LNCAP (cell line): ENCODE data around the gene ST8SIA6.

Source experiments
- TF ChIP-seq, protein P1 (sequence below): fragments of 450-650 bp; IDR thresholded peaks from 2 replicates; pipeline ENCODE4 v1.5.1; 2017; ENCODE audit warnings: mild to moderate bottlenecking

The ST8SIA6 gene

DNA sequence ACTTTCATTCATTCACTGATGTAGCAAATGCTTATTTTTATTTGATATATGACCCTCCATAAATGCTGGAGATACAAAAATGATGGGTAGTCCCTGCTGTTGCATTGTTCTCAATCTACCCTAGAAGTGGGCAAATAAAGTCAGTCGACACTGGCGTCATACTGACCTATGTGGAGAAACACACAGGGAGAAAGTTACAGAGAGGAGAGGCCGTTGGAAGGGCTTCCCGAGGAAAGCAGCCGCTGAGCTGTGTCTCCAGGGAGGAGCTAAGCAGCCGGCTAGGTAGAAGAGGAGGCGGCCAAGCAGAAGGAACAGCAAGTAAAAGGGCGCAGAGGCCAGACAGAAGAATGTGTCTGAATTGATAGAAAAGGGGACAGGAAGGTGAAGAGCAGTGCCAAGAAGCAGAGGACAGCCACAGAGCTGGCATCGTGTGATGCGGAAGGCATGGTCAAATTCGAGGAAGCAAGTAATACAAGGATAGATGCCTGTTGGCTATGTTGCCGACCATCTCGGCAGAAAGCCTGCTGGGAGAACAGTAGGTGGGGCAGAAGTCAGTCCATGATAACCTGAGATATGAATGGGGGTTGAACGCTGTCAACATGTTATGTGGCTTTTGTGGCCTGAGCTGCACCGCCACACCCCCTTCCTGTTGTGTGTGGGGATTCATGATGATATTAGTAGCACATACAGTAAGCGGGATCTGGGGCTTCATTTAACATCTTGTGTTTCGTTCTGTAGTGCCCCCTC, 25.9 kb downstream of the ST8SIA6 start:
- TF ChIP-seq, protein P1, sequence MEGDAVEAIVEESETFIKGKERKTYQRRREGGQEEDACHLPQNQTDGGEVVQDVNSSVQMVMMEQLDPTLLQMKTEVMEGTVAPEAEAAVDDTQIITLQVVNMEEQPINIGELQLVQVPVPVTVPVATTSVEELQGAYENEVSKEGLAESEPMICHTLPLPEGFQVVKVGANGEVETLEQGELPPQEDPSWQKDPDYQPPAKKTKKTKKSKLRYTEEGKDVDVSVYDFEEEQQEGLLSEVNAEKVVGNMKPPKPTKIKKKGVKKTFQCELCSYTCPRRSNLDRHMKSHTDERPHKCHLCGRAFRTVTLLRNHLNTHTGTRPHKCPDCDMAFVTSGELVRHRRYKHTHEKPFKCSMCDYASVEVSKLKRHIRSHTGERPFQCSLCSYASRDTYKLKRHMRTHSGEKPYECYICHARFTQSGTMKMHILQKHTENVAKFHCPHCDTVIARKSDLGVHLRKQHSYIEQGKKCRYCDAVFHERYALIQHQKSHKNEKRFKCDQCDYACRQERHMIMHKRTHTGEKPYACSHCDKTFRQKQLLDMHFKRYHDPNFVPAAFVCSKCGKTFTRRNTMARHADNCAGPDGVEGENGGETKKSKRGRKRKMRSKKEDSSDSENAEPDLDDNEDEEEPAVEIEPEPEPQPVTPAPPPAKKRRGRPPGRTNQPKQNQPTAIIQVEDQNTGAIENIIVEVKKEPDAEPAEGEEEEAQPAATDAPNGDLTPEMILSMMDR, result no peak

DNA sequence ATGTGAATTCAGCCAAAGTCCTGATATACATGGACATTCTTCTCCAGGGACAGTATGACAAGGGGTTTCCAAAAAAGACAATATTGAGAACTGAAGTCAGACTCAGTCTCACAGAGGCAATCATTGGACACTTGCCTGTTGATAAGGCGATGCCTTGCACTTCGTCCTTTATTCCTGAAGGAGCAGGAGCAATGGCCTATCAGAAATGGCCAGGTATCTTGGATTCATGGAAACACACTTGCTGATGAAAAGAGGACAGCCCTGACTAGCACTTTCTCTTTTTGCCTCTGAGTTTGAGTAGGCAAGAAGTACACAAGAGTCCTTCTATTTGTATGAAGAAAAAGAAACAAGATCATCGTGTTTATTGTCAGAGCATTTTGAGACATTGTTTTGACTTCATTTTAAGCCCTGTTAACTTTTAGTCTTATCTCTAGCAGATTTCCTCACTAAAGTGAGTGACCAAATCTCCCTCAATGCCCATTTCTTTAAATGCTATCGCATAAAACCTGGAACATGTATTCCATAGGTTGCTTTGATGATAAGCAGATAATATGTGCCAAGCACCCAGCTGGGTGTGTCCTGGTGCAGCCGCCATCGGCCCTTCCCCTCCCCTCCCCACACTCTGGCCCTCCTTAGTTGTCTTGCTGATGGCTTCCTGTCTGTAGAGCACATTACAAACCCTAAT, 26.6 kb downstream of the ST8SIA6 start:
- TF ChIP-seq, protein P1, result no peak

DNA sequence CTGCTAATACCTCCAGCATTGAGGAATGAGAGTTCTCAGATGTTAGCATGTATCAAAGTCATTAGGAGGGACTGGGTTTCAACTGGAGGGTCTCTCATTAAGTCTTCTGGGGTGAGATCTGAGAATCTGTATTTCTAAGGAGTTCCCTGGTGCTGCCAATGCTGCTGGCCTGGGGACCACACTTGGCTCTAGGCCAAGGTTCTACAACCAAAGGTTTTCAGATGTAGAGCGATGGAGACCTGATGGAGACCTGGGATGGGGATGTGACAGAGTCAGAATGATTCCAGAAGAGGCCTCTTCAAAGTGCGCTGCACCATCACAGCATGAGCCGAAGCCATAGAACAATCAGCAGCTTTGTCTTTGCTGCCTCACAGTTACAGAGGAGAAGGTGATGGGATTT, 27.2 kb downstream of the ST8SIA6 start:
- TF ChIP-seq, protein P1, result no peak

DNA sequence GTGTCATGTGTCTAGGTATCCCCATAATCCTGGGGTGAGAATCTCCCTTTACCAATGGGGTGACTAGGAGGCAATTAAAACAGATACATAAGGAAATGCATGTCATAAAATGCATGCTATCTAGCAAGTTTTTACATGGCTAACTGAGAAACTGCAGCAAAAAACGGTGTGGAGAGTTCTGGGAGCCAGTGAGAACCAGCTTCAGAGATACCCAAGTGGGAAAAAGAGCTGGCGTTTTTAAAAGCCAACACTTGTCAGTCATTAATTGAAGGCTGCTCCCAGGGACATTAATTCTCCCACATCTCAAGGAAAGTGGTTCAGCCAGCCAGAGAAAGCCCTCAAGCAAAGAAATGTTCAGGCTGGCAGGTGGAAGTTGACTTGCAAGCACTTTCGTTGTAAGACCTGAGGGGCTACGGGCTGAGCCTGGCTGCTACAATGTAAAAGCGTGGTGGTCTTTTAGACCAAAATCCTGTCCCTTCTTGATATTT, 28.1 kb downstream of the ST8SIA6 start:
- TF ChIP-seq, protein P1, result no peak

DNA sequence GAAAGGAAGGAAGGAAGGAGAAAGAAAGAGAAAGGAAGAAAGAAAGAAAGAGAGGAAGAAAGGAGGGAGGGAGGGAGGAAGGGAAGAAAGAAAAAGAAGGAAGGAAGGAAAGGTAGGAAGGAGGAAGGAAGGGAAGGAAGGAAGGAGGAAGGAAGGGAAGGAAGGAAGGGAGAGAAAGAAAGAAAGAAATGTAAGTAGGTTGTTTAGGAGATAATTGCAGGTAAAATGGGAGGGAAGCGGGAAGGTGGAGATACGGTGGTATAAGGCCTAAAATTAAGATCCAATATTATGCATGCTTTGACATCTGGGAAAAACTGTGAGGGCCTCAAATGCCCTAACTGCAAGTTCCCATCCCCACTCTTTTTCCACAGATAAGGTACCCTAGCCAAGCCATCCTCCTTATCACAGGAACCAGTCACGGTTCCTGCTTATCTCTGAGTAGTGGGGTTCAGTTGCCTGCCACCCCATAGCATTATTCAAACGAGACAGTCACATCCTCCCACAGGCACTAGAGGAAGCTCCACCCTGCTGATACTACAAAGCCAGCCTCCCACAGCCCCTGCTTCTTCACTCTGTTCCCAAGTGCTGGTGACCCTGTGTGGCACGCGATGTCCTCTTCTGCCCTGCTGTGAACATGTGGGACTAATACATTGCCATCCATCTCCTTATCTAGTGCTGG, 28.7 kb downstream of the ST8SIA6 start:
- TF ChIP-seq, protein P1, result no peak

DNA sequence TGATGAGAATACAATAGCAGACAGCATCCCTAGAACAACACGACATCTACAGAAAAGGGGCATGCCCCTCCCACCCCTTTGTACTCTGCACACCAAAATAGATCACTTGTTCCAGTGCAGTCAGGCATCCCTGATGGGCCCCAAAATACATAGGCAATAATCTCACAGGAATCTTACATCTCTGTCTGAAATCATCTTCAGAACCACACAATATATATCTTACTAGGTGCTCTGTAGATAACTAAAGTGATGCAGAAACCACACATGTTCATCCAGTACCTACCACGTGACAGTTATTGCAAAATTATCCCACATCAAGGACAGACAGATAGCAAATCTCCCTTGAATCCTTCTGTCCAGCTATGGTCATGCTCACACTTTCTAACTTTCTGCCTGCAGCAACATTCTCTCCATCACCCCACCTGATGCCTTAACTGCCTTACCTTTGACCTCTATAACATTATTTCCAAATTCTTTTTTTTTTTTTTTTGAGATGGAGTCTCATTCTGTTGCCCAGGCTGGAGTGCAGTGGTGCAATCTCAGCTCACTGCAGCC, 30.7 kb downstream of the ST8SIA6 start:
- TF ChIP-seq, protein P1, result no peak

DNA sequence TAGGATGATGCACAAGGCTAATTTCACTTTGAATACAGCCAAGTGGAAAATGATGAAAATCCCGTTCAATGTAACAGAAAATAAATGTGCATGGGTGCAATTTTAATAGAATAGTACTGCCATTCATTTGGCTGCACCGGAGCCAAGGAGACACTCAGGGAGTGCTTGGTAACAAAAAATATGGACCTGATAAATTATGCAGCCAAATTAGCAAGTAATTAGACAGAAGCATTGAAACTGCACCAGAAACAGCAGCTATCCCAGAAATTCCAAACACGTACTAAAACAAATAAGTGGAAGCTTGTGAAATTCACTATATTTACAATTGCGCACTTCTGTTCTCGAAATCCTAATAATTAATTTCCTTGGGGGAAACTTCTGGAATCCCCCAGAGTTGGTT, 31.5 kb downstream of the ST8SIA6 start:
- TF ChIP-seq, protein P1, result no peak
